Activated B cell treated with CpG ODN at 0.5 μM for 24 hours (primary cell): ENCODE data around the gene ZNF292. TPM values are rescaled to one million over a fixed set of nuclear protein-coding genes. Genes with fewer than 3 reads are reported as not detected.

Experiments used
- ATAC-seq: fragments of 200-7000 bp; cut with Tn5 transposase; one replicate; pipeline ENCODE4 v1.10.0; 2021; ENCODE audit warnings: low read depth, mild to moderate bottlenecking, moderate library complexity
- CTCF ChIA-PET: fragments of 350-600 bp; sonication (Branson Sonifier 250); formaldehyde crosslinking; loops from one replicate; lab custom pipeline; 2021; ENCODE audit warnings: antibody characterized with exemption; lab: Charles Lee
- POLR2A ChIA-PET: fragments of 350-600 bp; sonication (Branson Sonifier 250); formaldehyde crosslinking; loops from one replicate; lab custom pipeline; 2021; ENCODE audit warnings: antibody characterized with exemption; lab: Charles Lee
- DNase-seq: peaks from one replicate; pipeline ENCODE4 v3.0.0; 2022
- H3K27ac Mint-ChIP-seq: one replicate; pipeline ENCODE4 v1.8.0; 2020; ENCODE audit warnings: mixed read lengths
- H3K27me3 Mint-ChIP-seq: one replicate; pipeline ENCODE4 v1.8.0; 2021; ENCODE audit warnings: mixed read lengths
- H3K36me3 Mint-ChIP-seq: one replicate; pipeline ENCODE4 v1.8.0; 2021; ENCODE audit warnings: low read depth, mixed read lengths
- H3K4me1 Mint-ChIP-seq: one replicate; pipeline ENCODE4 v1.8.0; 2021; ENCODE audit warnings: mixed read lengths
- H3K4me3 Mint-ChIP-seq: one replicate; pipeline ENCODE4 v1.8.0; 2020; ENCODE audit warnings: mild to moderate bottlenecking, mixed read lengths
- H3K9me3 Mint-ChIP-seq: one replicate; pipeline ENCODE4 v1.8.0; 2020; ENCODE audit warnings: mixed read lengths
- CTCF ChIP-seq: fragments of 200-600 bp; IDR thresholded peaks from one replicate; pipeline ENCODE4 v1.8.0; 2022; ENCODE audit warnings: antibody characterized with exemption, mild to moderate bottlenecking
- intact Hi-C: fragments of 100-400 bp; cut with micrococcal nuclease; formaldehyde crosslinking; loops from one replicate; pipeline ENCODE4 v1.15.1; 2024
- total RNA-seq: library from RNA; stranded (reverse); gene quantifications from 2 replicates; pipeline ENCODE4 v1.2.3, GENCODE V29; 2022

The ZNF292 gene
- total RNA-seq, 1 donor from 2014 or later = 66.6 TPM

- CTCF ChIA-PET = no interaction called here
- DNase-seq (no peak), ATAC-seq (no peak)
- intact Hi-C loops = no loop called here
- Mint-ChIP-seq H3K27ac (no peak overlapping the region), H3K36me3 (no peaks in the 10 kb centered on the region), H3K4me3 (no peak overlapping the region), H3K27me3 (peaks cover 14% of the 10 kb centered on the region), H3K4me1 (no peaks in the 10 kb centered on the region), H3K9me3 (no peaks in the 10 kb centered on the region)
- TF ChIP-seq CTCF = no peak
- POLR2A ChIA-PET = no interaction called here
Observed at GRCh38 chr6:87312860-87313259, 157.5 kb downstream of the ZNF292 start.

Other genes starting within 250 kb of the ZNF292 start
- not detected in 2 replicates for gene HTR1E, start 218.0 kb upstream of the ZNF292 start, total RNA-seq
- gene CGA, start 60.5 kb upstream of the ZNF292 start, total RNA-seq = not detected in 2 replicates
- 11.1 and 14.4 TPM in 2 replicates for gene SMIM8, start 167.0 kb downstream of the ZNF292 start, total RNA-seq
- gene GJB7, start 173.7 kb downstream of the ZNF292 start, total RNA-seq = not detected in 2 replicates
- gene C6orf163, start 189.2 kb downstream of the ZNF292 start, total RNA-seq = 5.7 and 6.8 TPM in 2 replicates